HG03139 (cell line): Measurements from ENCODE around the gene TRIM72.
A peak's percentile ranks its signal among the peaks of the same experiment; 100 is the strongest.
"Not testable (repeated sequence)": the region's sequence is repeated elsewhere in the genome, so short reads cannot be mapped to it uniquely, and the experiment has no call there.

Source experiments
- ATAC-seq: cut with Tn5 transposase; IDR thresholded peaks from one replicate; pipeline ENCODE4 v1.9.1; 2021; ENCODE audit not compliant: unreplicated experiment

The TRIM72 gene

DNA sequence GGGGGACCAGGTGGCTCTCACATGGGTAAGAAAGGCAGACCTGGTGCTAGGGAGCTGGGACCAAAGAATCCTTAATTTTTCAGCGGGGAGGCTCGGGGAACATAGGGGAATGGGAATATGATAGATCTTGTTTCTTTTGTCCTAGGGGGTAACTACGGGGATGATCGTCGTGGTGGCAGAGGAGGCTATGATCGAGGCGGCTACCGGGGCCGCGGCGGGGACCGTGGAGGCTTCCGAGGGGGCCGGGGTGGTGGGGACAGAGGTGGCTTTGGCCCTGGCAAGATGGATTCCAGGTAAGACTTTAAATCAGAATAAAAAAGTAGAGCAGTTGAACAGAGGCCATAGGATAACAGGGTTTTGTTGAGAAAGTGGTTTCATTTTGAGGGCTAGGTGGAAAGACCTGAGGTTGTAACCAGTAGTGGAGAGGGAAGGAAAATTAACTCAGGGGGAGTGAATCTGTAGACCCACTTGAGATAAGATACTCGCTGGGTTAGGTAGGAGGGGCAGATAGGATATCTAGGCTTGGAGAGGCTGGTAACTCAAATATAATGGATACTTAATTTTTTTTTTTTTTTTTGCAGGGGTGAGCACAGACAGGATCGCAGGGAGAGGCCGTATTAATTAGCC lies 23.0 kb upstream of the TRIM72 start:
- no peak for ATAC-seq

DNA sequence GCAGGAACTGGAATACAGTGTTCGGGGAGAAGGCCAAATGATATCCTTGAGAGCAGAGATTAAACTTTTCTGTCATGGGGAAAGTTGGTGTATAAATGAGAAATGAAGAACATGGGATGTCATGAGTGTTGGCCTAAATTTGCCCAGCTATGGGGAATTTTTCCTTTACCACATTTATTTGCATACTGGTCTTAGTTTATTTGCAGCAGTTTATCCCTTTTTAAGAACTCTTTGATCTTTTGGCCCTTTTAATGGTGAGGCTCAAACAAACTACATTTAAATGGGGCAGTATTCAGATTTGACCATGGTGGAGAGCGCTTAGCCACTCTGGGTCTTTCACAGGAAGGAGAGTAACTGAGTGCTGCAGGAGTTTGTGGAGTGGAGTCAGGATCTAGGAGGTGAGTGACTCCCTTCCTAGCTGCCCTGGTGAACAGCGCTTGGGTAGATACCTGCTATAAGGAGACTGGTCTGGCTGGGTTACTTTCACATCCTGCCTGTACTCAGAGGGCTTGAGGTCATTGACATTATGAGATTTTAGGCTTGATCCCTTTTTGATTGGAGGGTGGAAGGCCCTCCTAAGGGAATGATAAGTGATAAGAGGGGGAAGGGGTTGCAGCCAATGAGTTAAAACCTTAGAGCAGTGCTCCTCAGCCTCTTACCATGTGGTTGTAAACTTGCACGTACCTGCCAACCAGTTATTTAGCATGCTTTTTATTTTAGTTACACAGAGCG lies 22.1 kb upstream of the TRIM72 start:
- no peak for ATAC-seq

- ATAC-seq: no peak
Measured at GRCh38 chr16:31192856-31193642, 20.9 kb upstream of the TRIM72 start.

DNA sequence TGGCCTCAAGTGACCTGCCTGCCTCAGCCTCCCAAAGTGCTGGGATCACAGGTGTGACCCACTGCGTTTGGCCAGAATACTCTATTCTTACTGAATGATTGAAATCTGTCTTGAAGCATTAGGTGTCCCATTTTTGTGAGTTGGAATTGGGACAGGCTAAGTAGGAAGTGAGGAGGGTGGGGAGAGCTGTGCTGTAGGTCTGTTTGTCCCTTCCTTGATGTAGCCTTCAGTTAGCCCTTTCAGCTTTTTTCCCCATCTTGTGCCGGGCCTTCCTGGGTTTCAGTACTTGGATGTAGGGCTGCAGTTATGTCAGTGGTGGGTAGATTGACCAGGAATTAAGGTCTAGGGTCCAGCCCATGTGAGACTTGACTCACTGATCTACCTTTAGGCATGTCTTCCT lies 20.0 kb upstream of the TRIM72 start:
- no peak for ATAC-seq

DNA sequence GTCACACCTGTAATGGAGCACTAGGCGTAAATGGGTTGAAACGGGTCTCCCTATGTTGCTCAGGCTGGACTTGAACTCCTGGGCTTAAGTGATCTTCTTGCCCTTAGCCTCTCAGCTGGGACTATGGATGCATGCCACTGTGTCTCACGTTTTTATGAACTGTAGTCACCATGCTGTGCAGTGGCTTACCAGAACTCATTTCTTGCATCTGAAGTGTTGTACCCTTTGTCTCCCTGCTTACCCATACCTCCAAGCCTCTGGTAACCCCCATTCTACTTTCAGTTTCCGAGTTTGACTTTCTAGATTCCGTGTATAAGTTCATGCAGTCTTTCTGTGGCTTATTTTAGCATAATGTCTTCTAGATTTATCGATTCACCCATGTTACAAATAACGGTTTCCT lies 19.0 kb upstream of the TRIM72 start:
- ATAC-seq: no peak

DNA sequence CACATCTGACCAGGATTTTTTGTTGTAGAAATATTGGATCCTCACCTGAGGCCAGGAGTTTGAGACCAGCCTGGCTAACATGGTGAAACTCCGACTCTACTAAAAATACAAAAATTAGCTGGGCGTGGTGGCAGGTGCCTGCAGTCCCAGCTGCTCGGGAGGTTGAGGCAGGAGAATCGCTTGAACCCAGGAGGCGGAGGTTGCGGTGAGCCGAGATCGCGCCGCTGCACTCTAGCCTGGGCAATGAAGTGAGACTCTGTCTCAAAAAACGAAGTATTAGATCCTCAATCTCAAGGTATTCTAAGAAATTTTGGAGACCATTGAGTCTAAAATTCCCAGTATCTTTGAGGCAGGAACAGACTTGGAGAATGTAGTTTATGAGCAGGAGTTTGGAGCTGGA lies 18.1 kb upstream of the TRIM72 start:
- not testable (repeated sequence) for ATAC-seq

- no peak for ATAC-seq
Measured at GRCh38 chr16:31196324-31197088, 17.4 kb upstream of the TRIM72 start.

DNA sequence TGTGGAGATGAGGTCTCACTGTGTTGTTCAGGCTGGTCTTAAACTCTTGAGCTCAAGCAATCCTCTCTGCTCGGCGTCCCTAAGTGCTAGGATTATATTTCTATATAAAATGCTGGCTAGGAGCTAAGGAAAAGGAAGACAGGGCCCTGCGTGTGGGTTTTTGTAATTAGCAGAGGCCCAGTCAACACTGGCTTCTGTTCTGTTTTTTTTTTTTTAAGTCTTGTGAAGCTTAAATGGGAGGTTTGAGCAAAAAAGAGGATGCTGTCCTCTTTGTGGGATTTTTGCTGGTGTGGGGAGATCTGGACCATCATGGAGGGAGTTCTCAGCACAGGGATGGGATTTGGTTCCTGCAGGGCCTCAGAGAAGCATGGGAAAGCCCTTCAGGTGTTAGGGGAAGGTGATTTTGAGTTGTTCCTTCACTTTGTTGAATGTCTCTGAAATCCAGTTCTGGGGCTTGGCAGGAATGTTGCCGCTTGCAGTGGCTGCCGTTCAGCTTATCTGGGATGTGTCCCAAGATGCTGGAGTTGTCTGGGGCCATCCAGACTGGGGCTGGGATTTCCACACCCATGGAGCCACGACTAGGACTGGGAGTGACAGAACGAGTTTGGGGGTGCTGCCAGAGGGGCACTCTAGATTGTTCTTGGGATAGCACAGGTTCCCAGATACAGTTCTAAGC lies 15.6 kb upstream of the TRIM72 start:
- no peak for ATAC-seq

DNA sequence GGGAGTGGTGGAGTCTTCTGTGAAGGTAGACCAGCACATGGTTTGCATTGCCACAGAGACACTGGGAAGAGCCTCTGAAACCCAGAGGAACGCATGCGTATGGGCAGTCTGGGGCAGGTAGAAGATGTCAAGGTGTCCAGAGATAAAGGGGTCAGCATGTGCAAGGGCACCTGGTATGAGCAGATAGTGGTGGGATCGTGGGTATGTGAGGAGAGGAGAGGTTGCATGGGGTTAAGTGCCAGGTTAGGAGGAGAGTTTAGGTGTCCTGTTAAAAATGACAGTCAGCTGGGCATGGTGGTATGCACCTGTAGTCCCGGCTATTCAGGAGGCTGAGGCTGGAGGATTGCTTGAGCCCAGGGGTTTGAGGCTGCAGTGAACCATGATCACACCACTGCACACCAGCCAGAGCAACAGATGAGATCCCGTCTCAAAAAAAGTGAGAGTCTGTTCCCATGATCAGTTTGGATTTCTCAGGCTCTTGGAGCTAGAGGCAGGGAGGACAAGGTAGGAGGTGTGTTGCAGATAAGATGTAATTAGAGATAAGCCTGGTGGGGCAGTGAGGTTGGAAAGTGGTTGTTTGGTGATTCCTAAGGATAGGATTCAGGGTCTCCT lies 14.4 kb upstream of the TRIM72 start:
- no peak for ATAC-seq

- not testable (repeated sequence) for ATAC-seq
Measured at GRCh38 chr16:31200111-31200510, 13.8 kb upstream of the TRIM72 start.

GRCh38 chr16:31200821-31201568 lies 12.9 kb upstream of the TRIM72 start:
- ATAC-seq: no peak

- ATAC-seq: peak; percentile 48
Measured at GRCh38 chr16:31201582-31202413, 12.1 kb upstream of the TRIM72 start.

DNA sequence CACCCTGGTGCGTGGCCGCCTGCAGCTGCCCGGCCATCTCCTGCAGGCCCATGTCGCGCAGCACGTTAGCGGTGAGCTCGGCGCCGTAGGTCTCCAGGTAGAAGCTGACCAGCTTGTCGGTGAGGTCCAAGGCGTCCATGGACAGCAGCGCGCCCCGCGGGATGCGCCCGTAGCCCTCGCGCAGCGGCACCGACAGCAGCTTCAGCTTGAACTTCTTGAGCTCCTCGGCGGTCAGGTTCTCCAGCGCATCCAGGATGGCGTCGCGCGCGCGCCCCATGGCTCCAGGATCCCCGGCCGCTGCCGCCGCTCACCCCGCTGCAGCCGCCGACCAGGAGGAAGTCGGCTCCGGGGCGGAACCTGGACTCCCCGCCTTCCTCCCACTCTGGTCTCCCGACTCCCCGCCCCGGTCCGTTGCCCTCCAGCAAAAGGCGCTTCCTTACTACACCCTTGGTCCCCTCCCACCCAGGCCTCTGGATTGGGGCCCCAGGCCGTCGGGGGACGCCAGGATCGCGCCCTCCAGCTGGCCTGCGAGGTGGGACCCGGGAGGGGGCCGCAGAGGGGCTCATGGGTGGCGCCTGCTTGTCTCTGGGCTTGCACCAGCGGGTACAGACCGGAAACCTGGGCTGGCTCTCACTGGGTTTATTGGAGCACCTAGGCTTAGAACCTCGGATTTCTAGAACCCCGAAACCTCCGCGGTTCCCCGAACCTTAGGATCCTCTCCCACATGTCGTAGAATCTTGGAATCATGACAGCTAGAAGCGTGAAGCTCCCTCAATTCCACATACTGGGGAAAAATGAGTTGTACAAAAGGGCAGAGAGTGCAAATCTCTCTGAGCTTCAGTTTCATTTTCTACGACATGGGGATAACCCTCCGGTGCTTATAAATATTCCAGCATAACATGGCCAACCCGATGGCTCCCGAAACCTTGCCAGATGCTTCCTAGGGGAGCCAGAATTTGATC lies 11.2 kb upstream of the TRIM72 start, which contains the start of gene PYCARD:
Gene PYCARD, minus strand, starts transcription at position 347 of the 962 bp plus-strand sequence. Its CDS starts 70 bp downstream, at position 277.
- peak; percentile 30 for ATAC-seq

- ATAC-seq: no peak
Measured at GRCh38 chr16:31204871-31205666, 8.8 kb upstream of the TRIM72 start.

DNA sequence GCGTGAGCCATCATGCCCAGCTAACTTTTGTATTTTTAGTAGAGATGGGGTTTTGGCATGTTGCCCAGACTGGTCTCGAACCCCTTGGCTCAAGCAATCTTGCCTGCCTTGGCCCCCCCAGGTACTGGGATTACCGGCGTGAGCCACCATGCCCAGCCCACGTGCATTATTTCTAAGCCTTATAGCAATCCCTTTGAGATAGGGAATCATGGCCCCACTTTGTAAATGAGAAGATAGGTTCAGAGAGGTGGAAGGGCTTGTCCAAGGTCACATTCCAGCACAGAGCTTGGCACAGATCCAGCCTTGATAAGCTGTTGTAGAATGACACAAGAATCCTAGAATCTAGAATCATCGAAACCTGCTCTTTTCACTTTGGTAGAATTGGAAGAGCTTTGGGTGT lies 7.1 kb upstream of the TRIM72 start:
- no peak for ATAC-seq

- no peak for ATAC-seq
Measured at GRCh38 chr16:31213342-31213741, 577 bp upstream of the TRIM72 start.
